HepG2 (cell line): ENCODE results near the gene FAT2. TPM values are rescaled to one million over a fixed set of nuclear protein-coding genes. Genes with fewer than 3 reads are reported as not detected.

Experiments used
- ATAC-seq: fragments of 200-7000 bp; cut with Tn5 transposase; 3 replicates; pipeline ENCODE4 v1.9.1; 2020; ENCODE audit warnings: mild to moderate bottlenecking, moderate library complexity
- BruUV-seq: library from RNA; stranded (reverse); fragments of 400-500 nt; replicated peaks from 2 replicates; lab custom pipeline; 2021; lab: Mats Ljungman, UMichigan
- CTCF ChIA-PET: fragments of 300-600 bp; formaldehyde crosslinking; extraction: SDS; loops from one replicate; lab custom pipeline; 2021; ENCODE audit warnings: low total read pairs, inconsistent platforms, low intra/inter-chr PET ratio; lab: Yijun Ruan, JAX
- POLR2A ChIA-PET: fragments of 350-600 bp; sonication (Branson Sonifier 250); formaldehyde crosslinking; loops from one replicate; lab custom pipeline; 2020; ENCODE audit warnings: antibody characterized with exemption, inconsistent platforms; lab: Yijun Ruan, JAX
- DNase-seq: peaks from one replicate; pipeline ENCODE4 v3.0.0-alpha.2; 2015; ENCODE audit warnings: low spot score
- FAIRE-seq: peaks from 3 replicates; lab custom pipeline; 2011; peaks lifted over from hg19 to GRCh38; lab: Jason Lieb, UNC
- H2AFZ ChIP-seq: one replicate; pipeline ENCODE4 v1.6.1; 2011; ENCODE audit warnings: low read length, inconsistent platforms
- H3K27ac ChIP-seq: fragments of 300-600 bp; 3 replicates; pipeline ENCODE4 v1.8.0; 2011; ENCODE audit warnings: mixed run types, mild to moderate bottlenecking, mixed read lengths, low read length, inconsistent platforms; ENCODE audit not compliant: insufficient read depth; ENCODE audit errors: extremely low read length
- H3K27me3 ChIP-seq, 2 experiments: fragments of 200-600 bp in 1 of 2; 2 replicates in 1 of 2; 3 replicates in 1 of 2; pipeline versions ENCODE4 v1.6.0 to v1.8.0; 2011; ENCODE audit warnings: low read length in 2 of 2, mild to moderate bottlenecking in 2 of 2, moderate library complexity in 2 of 2, inconsistent platforms in 1 of 2; ENCODE audit not compliant: insufficient read depth in 2 of 2, control insufficient read depth in 1 of 2
- H3K36me3 ChIP-seq, 2 experiments: fragments of 200-600 bp in 1 of 2; replicated peaks in 1 of 2; 2 replicates in 1 of 2; 3 replicates in 1 of 2; pipeline versions ENCODE4 v1.5.1 to v1.8.0; 2011; ENCODE audit warnings: low read length in 2 of 2, inconsistent platforms in 1 of 2; ENCODE audit not compliant: insufficient read depth in 2 of 2, control insufficient read depth in 1 of 2
- H3K4me1 ChIP-seq: 2 replicates; pipeline ENCODE4 v1.5.1; 2012; ENCODE audit warnings: low read length, inconsistent platforms; ENCODE audit not compliant: insufficient read depth
- H3K4me2 ChIP-seq: 2 replicates; pipeline ENCODE4 v1.6.0; 2011; ENCODE audit warnings: low read depth, low read length, inconsistent platforms
- H3K4me3 ChIP-seq, 3 experiments: fragments of 200-600 bp in 1 of 3; sonication (generic), shearing (Covaris generic) in 1 of 3; replicated peaks in 1 of 3; 2 replicates each; pipeline ENCODE4 v1.5.1; 2011 to 2016; ENCODE audit warnings: low read length in 3 of 3, inconsistent platforms in 2 of 3, low read depth in 2 of 3, mild to moderate bottlenecking in 2 of 3, control low read depth in 1 of 3, mixed read lengths in 1 of 3; ENCODE audit not compliant: insufficient read depth in 1 of 3
- H3K79me2 ChIP-seq: one replicate; pipeline ENCODE4 v1.6.1; 2011; ENCODE audit warnings: low read length, inconsistent platforms; ENCODE audit not compliant: insufficient read depth
- H3K9ac ChIP-seq: 2 replicates; pipeline ENCODE4 v1.6.0; 2011; ENCODE audit warnings: mild to moderate bottlenecking, low read depth, low read length, inconsistent platforms; ENCODE audit not compliant: insufficient read depth
- H3K9me3 ChIP-seq: 2 replicates; pipeline ENCODE4 v1.5.1; 2012; ENCODE audit warnings: mild to moderate bottlenecking, low read length
- H4K20me1 ChIP-seq: 2 replicates; pipeline ENCODE4 v1.6.0; 2011; ENCODE audit warnings: inconsistent platforms, mild to moderate bottlenecking, low read length, moderate library complexity; ENCODE audit not compliant: insufficient read depth
- BORCS8-MEF2B ChIP-seq: sonication (generic); formaldehyde crosslinking; IDR thresholded peaks from 2 replicates; pipeline ENCODE4 v1.8.0; 2022; ENCODE audit warnings: mild to moderate bottlenecking, missing genetic modification reagents
- CC2D1A ChIP-seq: sonication (generic); formaldehyde crosslinking; IDR thresholded peaks from 2 replicates; pipeline ENCODE4 v1.8.1; 2023; ENCODE audit warnings: mild to moderate bottlenecking, missing genetic modification reagents
- FOXP1 ChIP-seq, 2 experiments: fragments of 450-650 bp in 1 of 2; IDR thresholded peaks; 2 replicates each; pipeline ENCODE4 v1.6.1; 2017 to 2018; ENCODE audit warnings: antibody characterized with exemption in 1 of 2
- HMG20A ChIP-seq: IDR thresholded peaks from 2 replicates; pipeline ENCODE4 v1.6.1; 2016; ENCODE audit warnings: borderline replicate concordance
- KDM3A ChIP-seq: IDR thresholded peaks from 2 replicates; pipeline ENCODE4 v1.6.1; 2018; ENCODE audit warnings: low read depth, missing compliant biosample characterization
- POLR2AphosphoS5 ChIP-seq: IDR thresholded peaks from 2 replicates; pipeline ENCODE4 v1.6.1; 2012; ENCODE audit warnings: low read depth, low read length
- TAF15 ChIP-seq: fragments of 200-400 bp; formaldehyde crosslinking; IDR thresholded peaks from one replicate; pipeline ENCODE4 v1.6.1; 2018; ENCODE audit warnings: mild to moderate bottlenecking, low read depth, low read length; ENCODE audit not compliant: poor library complexity, severe bottlenecking
- ZNF136 ChIP-seq: sonication (generic); formaldehyde crosslinking; IDR thresholded peaks from 2 replicates; pipeline ENCODE4 v1.8.1; 2022; ENCODE audit warnings: low read depth, mild to moderate bottlenecking, moderate library complexity, missing genetic modification reagents
- ZNF567 ChIP-seq: sonication (generic); formaldehyde crosslinking; IDR thresholded peaks from 2 replicates; pipeline ENCODE4 v1.8.1; 2023; ENCODE audit warnings: mild to moderate bottlenecking, missing genetic modification reagents, borderline replicate concordance
- ZNF776 ChIP-seq: sonication (generic); formaldehyde crosslinking; IDR thresholded peaks from 2 replicates; pipeline ENCODE4 v1.4.0; 2020; ENCODE audit warnings: mild to moderate bottlenecking, missing genetic modification reagents
- WGBS: methylation state at CpG from one replicate; pipeline ENCODE4 v1.1.6; 2017; ENCODE audit warnings: low lambda C conversion rate; 5-methylcytosine and 5-hydroxymethylcytosine counted together
- in situ Hi-C: cut with HindIII; loops from 2 replicates; pipeline ENCODE4 v1.10.0; 2017; ENCODE audit warnings: low pct_unique_long_range_greater_than_20kb; ENCODE audit not compliant: extremely low pct_ligation_motif_present
- intact Hi-C: fragments of 100-400 bp; cut with micrococcal nuclease; formaldehyde crosslinking; loops from one replicate; pipeline ENCODE4 v1.10.0; 2022; ENCODE audit not compliant: unreplicated experiment
- polyA plus RNA-seq, 8 experiments: library from polyadenylated mRNA; depleted of rRNA in 3 of 8; stranded (reverse) in 7 of 8; unstranded in 1 of 8; fragments of >200 nt; fragmentation: Illumina TruSeq in 4 of 8; extraction: Trizol in 4 of 8; gene quantifications; 2 replicates each; pipeline versions ENCODE4 v1.2.1 to v1.2.3, GENCODE V29; 2011 to 2016; ENCODE audit warnings: low read depth in 4 of 8, missing spikeins in 1 of 8, mixed read lengths in 1 of 8; ENCODE audit not compliant: insufficient read depth in 1 of 8
- total RNA-seq, 5 experiments: library from RNA; depleted of rRNA; stranded (reverse); fragments of >200 nt; fragmentation: Illumina TruSeq; extraction: Trizol; gene quantifications; 2 replicates each; pipeline ENCODE4 v1.2.3, GENCODE V29; 2016; ENCODE audit warnings: low read depth in 1 of 5

Gene FAT2
- total and polyA plus RNA-seq, 2 of the 13 experiments (the other 11 are each of a cell fraction or from before 2014, with no cell fraction given): not detected

GRCh38 chr5:151620461-151620840 lies 29.3 kb upstream of the FAT2 start:
- no peaks in the 10 kb centered on the region for H4K20me1 ChIP-seq
- FAIRE-seq: no peak
- H2AFZ ChIP-seq: no peak overlapping the region
- H3K4me2 ChIP-seq: no peak overlapping the region
- BruUV-seq: no TSS peak
- WGBS: 53% methylated on average over 6 of the region's 6 CpGs
- no peaks in the 10 kb centered on the region for H3K36me3 ChIP-seq
- no peak overlapping the region for H3K27ac ChIP-seq
- TF ChIP-seq ZNF776 (no peak), CC2D1A (CRISPR knock-in tag) (no peak), POLR2AphosphoS5 (no peak), ZNF567 (CRISPR knock-in tag) (no peak), ZNF136 (CRISPR knock-in tag) (no peak), KDM3A (CRISPR knock-in tag) (no peak), FOXP1 (IDR thresholded peaks at IDR 0.05) (no peak), FOXP1 (CRISPR knock-in tag; IDR thresholded peaks at IDR 0.05) (no peak), HMG20A (CRISPR knock-in tag) (no peak), TAF15 (no peak), BORCS8-MEF2B (CRISPR knock-in tag) (no peak)
- no peaks in the 10 kb centered on the region for H3K79me2 ChIP-seq
- H3K4me1 ChIP-seq: peaks cover 20% of the 10 kb centered on the region
- intact Hi-C loops (no loop called here), in situ Hi-C loops (no loop called here)
- H3K4me3 ChIP-seq: no peak overlapping the region
- ATAC-seq: no peak
- POLR2A ChIA-PET: no interaction called here
- CTCF ChIA-PET: no interaction called here
- peaks cover 0 to 52% of the 10 kb centered on the region in 2 experiments; a peak in 3 of 5 replicates for H3K27me3 ChIP-seq
- no peaks in the 10 kb centered on the region for H3K9me3 ChIP-seq
- H3K9ac ChIP-seq: no peak overlapping the region
- DNase-seq: no peak
